Testis (tissue), 2 donors: ENCODE measurements around the gene CCDC116.

Experiments
- POLR2A ChIP-seq: fragments of 450-650 bp; IDR thresholded peaks from one replicate; pipeline ENCODE4 v1.6.1; 2017; ENCODE audit warnings: antibody characterized with exemption, mild to moderate bottlenecking, moderate library complexity
- TF ChIP-seq, protein P1 (sequence below), 3 experiments: fragments of 450-650 bp in 2 of 3; fragments of 200-600 bp in 1 of 3; sonication (generic) in 1 of 3; IDR thresholded peaks; one replicate each; pipeline ENCODE4 v1.5.1; 2016 to 2019; ENCODE audit warnings: antibody characterized with exemption in 3 of 3, mild to moderate bottlenecking in 2 of 3, moderate library complexity in 1 of 3

DNA sequence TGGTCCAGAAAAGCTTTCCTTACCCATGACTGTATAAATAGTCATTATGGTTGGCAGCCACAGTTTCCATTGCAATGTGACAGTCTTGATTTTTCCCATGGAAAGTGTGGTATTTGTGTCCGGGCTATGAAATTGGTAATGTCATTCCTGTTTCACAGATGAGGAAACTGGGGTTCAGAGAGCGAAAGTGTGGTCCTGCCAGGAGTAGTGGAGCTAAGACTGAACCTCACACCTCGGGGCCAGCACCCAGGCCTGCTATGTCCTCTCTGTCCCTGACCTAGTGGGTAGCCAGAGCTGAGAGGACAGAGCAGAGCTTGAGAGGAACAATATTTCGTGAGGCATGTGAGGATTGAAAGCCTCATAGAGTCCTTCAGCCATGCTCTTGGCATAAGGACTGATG is 1.5 kb upstream of the CCDC116 start:
- TF ChIP-seq, protein P1, sequence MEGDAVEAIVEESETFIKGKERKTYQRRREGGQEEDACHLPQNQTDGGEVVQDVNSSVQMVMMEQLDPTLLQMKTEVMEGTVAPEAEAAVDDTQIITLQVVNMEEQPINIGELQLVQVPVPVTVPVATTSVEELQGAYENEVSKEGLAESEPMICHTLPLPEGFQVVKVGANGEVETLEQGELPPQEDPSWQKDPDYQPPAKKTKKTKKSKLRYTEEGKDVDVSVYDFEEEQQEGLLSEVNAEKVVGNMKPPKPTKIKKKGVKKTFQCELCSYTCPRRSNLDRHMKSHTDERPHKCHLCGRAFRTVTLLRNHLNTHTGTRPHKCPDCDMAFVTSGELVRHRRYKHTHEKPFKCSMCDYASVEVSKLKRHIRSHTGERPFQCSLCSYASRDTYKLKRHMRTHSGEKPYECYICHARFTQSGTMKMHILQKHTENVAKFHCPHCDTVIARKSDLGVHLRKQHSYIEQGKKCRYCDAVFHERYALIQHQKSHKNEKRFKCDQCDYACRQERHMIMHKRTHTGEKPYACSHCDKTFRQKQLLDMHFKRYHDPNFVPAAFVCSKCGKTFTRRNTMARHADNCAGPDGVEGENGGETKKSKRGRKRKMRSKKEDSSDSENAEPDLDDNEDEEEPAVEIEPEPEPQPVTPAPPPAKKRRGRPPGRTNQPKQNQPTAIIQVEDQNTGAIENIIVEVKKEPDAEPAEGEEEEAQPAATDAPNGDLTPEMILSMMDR (IDR thresholded peaks at IDR 0.05), result no peak
- no peak for TF ChIP-seq POLR2A
